Stomach (tissue), 9 donors: ENCODE measurements around the gene CD164L2. TPM values are rescaled to one million over a fixed set of nuclear protein-coding genes. Genes with fewer than 3 reads are reported as not detected.
A peak's percentile ranks its signal among the peaks of the same experiment; 100 is the strongest.

Source experiments
- DNase-seq, 2 donors: peaks; one replicate each; pipeline versions ENCODE4 v3.0.0 to v3.0.0-alpha.2; 2013 to 2019
- H3K27ac ChIP-seq, 5 donors: fragments of 200-600 bp in 4 of 5; sonication (generic) in 4 of 5; one replicate each; pipeline ENCODE4 v1.5.1; 2013 to 2019; ENCODE audit warnings: mild to moderate bottlenecking in 1 of 5, moderate library complexity in 1 of 5
- H3K27me3 ChIP-seq, 3 donors: fragments of 200-600 bp; sonication (generic); one replicate each; pipeline ENCODE4 v1.5.1; 2017 to 2019; ENCODE audit warnings: mixed run types in 1 of 3
- H3K36me3 ChIP-seq, 4 donors: fragments of 200-600 bp; sonication (generic); 1 replicate in 3 of 4; 2 replicates in 1 of 4; pipeline ENCODE4 v1.5.1; 2016 to 2019
- H3K4me1 ChIP-seq, 4 donors: fragments of 200-600 bp; sonication (generic); one replicate each; pipeline ENCODE4 v1.5.1; 2016 to 2019
- H3K4me3 ChIP-seq, 4 donors: fragments of 200-600 bp; sonication (generic) in 3 of 4; one replicate each; pipeline ENCODE4 v1.5.1; 2016 to 2019; ENCODE audit warnings: mild to moderate bottlenecking in 1 of 4
- H3K9me3 ChIP-seq, 4 donors: fragments of 200-600 bp; sonication (generic); one replicate each; pipeline ENCODE4 v1.5.1; 2016 to 2019
- EP300 ChIP-seq: sonication (generic); formaldehyde crosslinking; IDR thresholded peaks from one replicate; pipeline ENCODE4 v1.6.1; 2017; ENCODE audit warnings: antibody characterized with exemption
- POLR2A ChIP-seq, 4 donors: fragments of 450-650 bp; IDR thresholded peaks; one replicate each; pipeline ENCODE4 v1.6.1; 2016; ENCODE audit warnings: antibody characterized with exemption in 4 of 4, control low read depth in 2 of 4, mild to moderate bottlenecking in 1 of 4, moderate library complexity in 1 of 4
- POLR2AphosphoS5 ChIP-seq, 3 donors: sonication (generic); formaldehyde crosslinking; IDR thresholded peaks; one replicate each; pipeline ENCODE4 v1.6.1; 2016; ENCODE audit warnings: antibody characterized with exemption in 3 of 3
- whole genome bisulfite sequencing, 5 donors: extraction: QIAGEN DNeasy Blood & Tissue Kit in 3 of 5; methylation state at CpG; one replicate each; pipeline versions ENCODE4 v1.1.5 to v1.1.7; 2013 to 2018; 5-methylcytosine and 5-hydroxymethylcytosine counted together
- intact Hi-C: fragments of 100-400 bp; cut with DNase I; formaldehyde crosslinking; loops from one replicate; pipeline ENCODE4 v1.15.1; 2023; ENCODE audit warnings: low total_unique reads
- polyA plus RNA-seq, 3 donors: library from polyadenylated mRNA; stranded (reverse); fragments of 200-250 nt; gene quantifications; one replicate each; pipeline ENCODE4 v1.2.3, GENCODE V29; 2013
- total RNA-seq, 5 donors: library from RNA; depleted of rRNA; stranded (reverse); fragments of >200 nt; gene quantifications; one replicate each; pipeline versions ENCODE4 v1.1.0 to v1.2.3, GENCODE V29; 2014 to 2016
- TF ChIP-seq, protein P1 (sequence below), 7 experiments: fragments of 450-650 bp in 4 of 7; fragments of 200-600 bp in 3 of 7; sonication (generic) in 3 of 7; IDR thresholded peaks; one replicate each; pipeline ENCODE4 v1.5.1; 2016 to 2019; ENCODE audit warnings: antibody characterized with exemption in 7 of 7, control low read depth in 2 of 7, mild to moderate bottlenecking in 1 of 7
- donor health status: healthy with polysubstance abuse.
- donor health status: Bipolar disorder and iron deficiency.
- donor health status: healthy.

CD164L2 gene
- total and polyA plus RNA-seq, 8 donors: 1.5 to 8.7 TPM; not detected in 6

DNA sequence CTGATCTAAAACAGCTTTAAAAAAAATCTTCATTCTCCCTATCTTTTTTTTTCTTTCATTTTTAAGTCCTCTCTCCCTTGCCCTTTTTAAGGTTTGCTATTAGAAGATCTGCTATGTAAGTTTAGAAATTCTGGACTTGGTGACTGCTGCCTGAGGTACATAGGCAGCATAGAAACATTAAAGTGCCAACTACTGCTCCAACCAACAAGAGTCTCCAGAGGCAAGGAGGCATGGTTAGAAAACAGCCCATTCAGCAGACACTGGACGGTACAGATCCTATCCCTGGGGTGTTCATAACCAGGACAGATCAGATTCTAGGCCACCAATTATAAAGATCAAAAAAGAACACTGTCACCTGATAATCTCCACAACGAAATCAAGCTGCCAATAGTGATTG, 45.9 kb upstream of the CD164L2 start:
- intact Hi-C loops: no loop called here
- Histone ChIP-seq H3K27ac (peak overlapping the region in 4 of 5 donors; percentile 76 to 83 (median 81)), H3K36me3 (peaks cover 12 to 43% (median 38%) of the 10 kb centered on the region in 4 donors), H3K27me3 (no peaks in the 10 kb centered on the region), H3K4me1 (peaks cover 46 to 98% (median 78%) of the 10 kb centered on the region in 4 donors), H3K9me3 (no peaks in the 10 kb centered on the region), H3K4me3 (peak overlapping the region in 2 of 4 donors; percentile 5 to 13)
- no peak for DNase-seq
- WGBS, 5 donors: 30 to 50% (median 31%) methylated on average over 2 of the region's 2 CpGs
- TF ChIP-seq POLR2A (IDR thresholded peaks at IDR 0.05): no peak
- TF ChIP-seq, protein P1, sequence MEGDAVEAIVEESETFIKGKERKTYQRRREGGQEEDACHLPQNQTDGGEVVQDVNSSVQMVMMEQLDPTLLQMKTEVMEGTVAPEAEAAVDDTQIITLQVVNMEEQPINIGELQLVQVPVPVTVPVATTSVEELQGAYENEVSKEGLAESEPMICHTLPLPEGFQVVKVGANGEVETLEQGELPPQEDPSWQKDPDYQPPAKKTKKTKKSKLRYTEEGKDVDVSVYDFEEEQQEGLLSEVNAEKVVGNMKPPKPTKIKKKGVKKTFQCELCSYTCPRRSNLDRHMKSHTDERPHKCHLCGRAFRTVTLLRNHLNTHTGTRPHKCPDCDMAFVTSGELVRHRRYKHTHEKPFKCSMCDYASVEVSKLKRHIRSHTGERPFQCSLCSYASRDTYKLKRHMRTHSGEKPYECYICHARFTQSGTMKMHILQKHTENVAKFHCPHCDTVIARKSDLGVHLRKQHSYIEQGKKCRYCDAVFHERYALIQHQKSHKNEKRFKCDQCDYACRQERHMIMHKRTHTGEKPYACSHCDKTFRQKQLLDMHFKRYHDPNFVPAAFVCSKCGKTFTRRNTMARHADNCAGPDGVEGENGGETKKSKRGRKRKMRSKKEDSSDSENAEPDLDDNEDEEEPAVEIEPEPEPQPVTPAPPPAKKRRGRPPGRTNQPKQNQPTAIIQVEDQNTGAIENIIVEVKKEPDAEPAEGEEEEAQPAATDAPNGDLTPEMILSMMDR (IDR thresholded peaks at IDR 0.05): no peak
- TF ChIP-seq EP300: no peak
- no peak for TF ChIP-seq POLR2AphosphoS5 (IDR thresholded peaks at IDR 0.05)

DNA sequence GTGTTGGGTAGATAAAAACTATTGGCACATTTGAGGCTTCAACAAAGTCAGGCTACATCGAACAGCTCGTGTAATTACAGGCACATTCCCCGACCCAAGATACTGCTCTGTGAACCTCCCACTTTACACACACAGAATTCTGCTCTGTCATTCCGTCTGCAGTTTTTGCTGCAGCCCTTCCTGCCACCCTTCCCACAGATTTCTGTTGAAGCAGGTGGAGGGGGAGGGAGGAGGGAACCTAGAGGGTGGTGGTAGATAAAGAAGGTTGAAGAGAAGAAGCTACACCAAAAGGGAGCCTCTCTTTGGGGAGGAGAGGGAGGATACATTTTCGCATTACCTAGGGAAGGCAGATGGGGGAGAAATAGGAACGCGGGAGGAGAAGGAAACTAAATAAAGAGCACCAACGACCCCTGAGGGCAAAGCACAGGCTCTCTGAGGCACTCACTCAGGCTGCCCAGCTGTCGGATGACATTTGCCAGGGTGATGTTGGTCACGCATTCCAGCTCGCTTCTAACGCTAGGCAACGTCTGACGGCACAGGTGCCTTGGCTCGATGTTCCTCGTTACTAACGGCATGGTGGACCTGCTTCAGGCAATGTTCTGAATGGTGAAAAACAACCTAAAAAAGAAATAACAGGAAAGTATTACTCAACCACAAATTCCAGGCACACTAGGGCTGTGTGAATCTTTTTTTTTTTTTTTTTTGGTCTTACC, 45.3 kb upstream of the CD164L2 start:
- peak in 1 of 2 donors; percentile 60 for DNase-seq
- peak overlapping the region; percentile 5 to 33 (median 16) for H3K4me3 ChIP-seq

DNA sequence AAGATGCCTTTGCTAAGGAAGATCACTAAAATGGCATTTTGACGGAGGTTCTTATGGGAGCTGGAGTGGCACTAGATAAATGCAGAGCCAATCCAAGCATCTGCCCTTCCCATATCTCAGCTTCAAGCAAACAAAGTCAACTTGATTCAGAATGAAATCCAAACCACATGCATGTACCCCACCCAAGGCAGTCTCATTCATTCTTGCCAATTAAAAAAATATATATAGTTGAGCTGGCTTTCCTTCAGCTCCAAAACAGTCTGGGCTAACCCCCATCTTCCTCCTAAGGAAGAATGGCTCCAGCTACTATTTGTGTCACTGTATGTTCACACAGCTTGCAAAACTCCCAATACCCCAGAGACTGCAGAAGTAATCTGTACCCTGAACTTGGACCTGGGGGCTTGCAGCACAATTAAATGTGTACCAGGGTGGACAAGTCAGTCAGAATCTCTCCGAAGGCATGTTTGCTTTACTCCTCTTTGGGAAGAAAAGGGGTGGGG, 44.7 kb upstream of the CD164L2 start:
- no peaks in the 10 kb centered on the region for H3K27me3 ChIP-seq
- no peaks in the 10 kb centered on the region for H3K9me3 ChIP-seq
- peak overlapping the region; percentile 5 to 33 (median 16) for H3K4me3 ChIP-seq
- TF ChIP-seq POLR2AphosphoS5 (IDR thresholded peaks at IDR 0.05) (no peak), POLR2A (IDR thresholded peaks at IDR 0.05) (no peak), EP300 (no peak)
- TF ChIP-seq, protein P1 (IDR thresholded peaks at IDR 0.05): no peak
- peak overlapping the region; percentile 26 to 83 (median 80) for H3K27ac ChIP-seq
- peaks cover 15 to 44% (median 40%) of the 10 kb centered on the region in 4 donors for H3K36me3 ChIP-seq
- intact Hi-C loops: no loop called here
- no peak for DNase-seq
- H3K4me1 ChIP-seq: peaks cover 39 to 95% (median 75%) of the 10 kb centered on the region in 4 donors
- 24 to 65% (median 39%) methylated on average over 2 of the region's 2 CpGs for WGBS, 5 donors

More for the DNA sequence above, 45.3 kb upstream of the CD164L2 start:
- 23 to 47% (median 42%) methylated on average over 17 of the region's 17 CpGs for WGBS, 5 donors
- intact Hi-C loops: no loop called here
- Histone ChIP-seq H3K9me3 (no peaks in the 10 kb centered on the region), H3K27ac (peak overlapping the region; percentile 26 to 83 (median 80)), H3K27me3 (no peaks in the 10 kb centered on the region), H3K36me3 (peaks cover 15 to 44% (median 40%) of the 10 kb centered on the region in 4 donors), H3K4me1 (peaks cover 40 to 98% (median 78%) of the 10 kb centered on the region in 4 donors)
- TF ChIP-seq POLR2AphosphoS5 (IDR thresholded peaks at IDR 0.05) (no peak), EP300 (no peak), POLR2A (IDR thresholded peaks at IDR 0.05) (no peak)
- TF ChIP-seq, protein P1 (IDR thresholded peaks at IDR 0.05): no peak

DNA sequence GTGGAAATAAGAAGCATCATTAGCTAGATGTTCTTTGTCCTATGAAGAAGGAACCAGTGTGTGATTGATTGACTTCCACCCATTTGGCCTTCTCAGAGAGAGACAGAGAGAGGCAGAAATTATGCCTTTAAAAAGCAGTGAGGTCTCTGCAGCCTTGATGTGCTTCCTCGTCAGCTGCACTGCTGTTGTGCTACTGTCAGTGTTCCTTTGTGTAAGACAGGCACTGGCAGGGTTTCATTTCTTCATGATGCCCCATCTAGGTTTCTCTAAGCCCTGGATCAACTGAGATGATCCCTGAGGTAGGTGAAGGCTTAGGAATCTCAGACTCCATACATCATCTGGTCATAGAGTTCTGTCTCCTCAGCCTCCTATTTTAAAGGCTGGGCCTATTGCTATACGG, 44.2 kb upstream of the CD164L2 start:
- peak overlapping the region in 2 of 4 donors; percentile 13 to 33 for H3K4me3 ChIP-seq
- DNase-seq: no peak
- H3K27me3 ChIP-seq: no peaks in the 10 kb centered on the region
- intact Hi-C loops: no loop called here
- H3K9me3 ChIP-seq: no peaks in the 10 kb centered on the region
- peaks cover 39 to 97% (median 76%) of the 10 kb centered on the region in 4 donors for H3K4me1 ChIP-seq
- peak overlapping the region; percentile 23 to 83 (median 80) for H3K27ac ChIP-seq
- WGBS, 5 donors: 54 to 78% (median 60%) methylated on average over 2 of the region's 2 CpGs
- peaks cover 15 to 44% (median 40%) of the 10 kb centered on the region in 4 donors for H3K36me3 ChIP-seq
- TF ChIP-seq POLR2AphosphoS5 (IDR thresholded peaks at IDR 0.05) (no peak), POLR2A (IDR thresholded peaks at IDR 0.05) (no peak), EP300 (no peak)
- TF ChIP-seq, protein P1 (IDR thresholded peaks at IDR 0.05): no peak
